NCI-H1436 treated with DMSO at 0.1 percent for 48 hours (cell line): ENCODE results near the gene LRRC1.

Experiments
- DNase-seq: peaks from one replicate; lab custom pipeline; 2025; lab: John Stamatoyannopoulos, UW

Gene LRRC1

DNA sequence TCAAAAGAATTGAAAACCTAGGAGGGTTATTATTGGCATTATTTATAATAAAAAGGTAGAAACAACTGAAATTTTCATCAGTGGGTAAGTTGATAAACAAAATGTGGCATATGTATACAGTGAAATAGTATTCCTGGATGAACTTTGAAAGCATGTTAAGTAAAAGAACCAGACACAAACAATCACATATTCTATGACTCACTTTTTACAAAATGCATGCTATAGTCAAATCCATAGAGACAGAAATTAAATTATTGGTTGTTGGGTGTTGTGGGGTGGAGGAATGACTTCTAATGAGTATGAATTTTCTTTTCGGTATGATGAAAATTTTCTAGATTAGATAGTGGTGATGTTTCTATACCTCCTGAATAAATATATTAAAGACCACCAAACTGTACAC is 94.6 kb downstream of the LRRC1 start:
- no peak for DNase-seq

DNA sequence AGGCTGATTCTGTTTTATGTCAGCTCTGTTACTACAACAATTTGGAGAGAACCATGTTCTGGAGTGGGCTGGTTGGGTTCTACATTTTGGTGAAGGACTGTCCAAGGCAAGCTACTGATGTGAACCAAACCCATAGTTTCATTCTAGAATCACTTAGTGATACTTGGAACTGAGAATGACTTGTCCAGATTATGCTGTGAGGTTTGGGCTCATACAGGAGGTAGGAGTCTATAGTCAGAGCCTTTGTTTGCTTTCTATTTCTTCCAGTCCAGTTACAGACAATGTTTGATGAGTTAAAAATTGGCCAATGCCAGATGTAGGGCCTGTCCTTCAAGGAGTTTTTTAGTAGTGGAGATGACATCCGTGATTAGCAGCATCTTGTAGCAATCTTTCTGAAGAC is 97.9 kb downstream of the LRRC1 start:
- DNase-seq, result no peak

DNA sequence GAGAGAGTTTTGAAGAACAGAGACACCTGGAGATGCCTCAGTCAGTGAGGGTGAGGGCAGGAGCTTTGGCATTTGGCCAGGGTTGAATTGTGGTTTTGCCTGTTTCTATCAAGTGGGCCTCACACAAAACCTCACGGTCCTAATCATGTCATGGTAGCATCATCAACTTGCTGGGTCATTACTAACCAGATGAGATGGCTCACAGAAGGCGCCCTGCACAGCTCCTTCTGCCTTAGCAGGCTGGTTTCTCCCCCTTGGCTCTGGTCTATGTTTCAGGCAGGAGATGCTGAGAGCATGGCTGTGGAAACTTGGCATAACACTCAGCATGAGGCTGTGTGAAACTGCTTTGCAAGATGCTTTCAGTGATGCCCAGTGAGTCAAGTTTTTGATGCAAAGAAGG is 99.3 kb downstream of the LRRC1 start:
- no peak for DNase-seq

DNA sequence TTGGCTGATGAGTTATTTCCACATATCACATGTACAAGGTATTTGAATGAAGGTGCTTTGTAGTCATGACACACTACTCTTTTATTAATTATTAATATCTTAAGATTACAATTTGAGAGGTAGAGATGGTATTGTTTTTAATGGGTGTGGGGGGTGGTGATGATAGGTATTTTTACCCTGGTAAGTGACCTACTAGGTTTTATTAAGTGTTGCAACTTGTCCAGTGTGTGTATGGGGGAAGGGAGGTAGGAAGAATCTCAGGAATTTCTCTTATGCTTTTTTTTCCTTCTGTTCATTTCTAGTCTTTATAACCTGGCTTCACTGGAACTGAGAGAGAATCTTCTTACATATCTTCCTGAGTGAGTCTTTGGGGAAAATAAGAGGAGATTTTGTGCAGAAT is 101.4 kb downstream of the LRRC1 start:
- DNase-seq, result no peak

DNA sequence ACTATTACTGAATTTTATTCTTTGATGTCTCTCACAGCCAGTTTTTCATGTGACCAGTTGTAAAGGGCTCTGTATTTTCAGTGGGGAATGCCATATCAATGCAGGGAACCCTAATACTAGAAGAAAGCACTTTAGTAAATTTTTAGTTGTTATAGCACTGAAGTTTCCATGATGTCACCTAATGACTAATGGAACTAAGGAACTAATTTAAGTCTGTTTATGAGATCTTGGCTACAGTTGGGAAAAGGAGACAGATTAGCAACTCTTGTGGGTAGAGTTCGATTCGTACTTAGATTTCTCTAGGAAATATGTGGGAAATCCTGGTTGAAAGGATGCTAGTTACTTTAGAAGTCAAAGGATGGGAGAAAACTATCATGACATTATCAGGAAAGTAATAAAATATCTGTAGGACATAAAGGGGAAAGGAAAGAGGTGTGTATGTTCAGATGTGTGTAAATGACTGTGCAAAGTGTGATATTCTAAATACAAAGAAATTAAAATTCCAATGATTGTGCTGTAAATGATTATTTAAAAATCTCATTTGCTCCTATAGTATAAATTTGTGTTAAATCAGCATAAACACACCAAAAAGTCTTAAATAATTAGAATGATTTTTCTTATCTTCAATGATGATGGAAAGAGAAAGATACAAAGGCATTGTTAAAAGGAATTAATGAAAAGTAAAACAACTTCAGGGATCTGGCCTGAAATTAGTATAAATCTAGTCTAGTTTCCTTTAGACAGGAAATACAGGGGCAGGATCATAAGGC is 103.4 kb downstream of the LRRC1 start:
- DNase-seq, result no peak

DNA sequence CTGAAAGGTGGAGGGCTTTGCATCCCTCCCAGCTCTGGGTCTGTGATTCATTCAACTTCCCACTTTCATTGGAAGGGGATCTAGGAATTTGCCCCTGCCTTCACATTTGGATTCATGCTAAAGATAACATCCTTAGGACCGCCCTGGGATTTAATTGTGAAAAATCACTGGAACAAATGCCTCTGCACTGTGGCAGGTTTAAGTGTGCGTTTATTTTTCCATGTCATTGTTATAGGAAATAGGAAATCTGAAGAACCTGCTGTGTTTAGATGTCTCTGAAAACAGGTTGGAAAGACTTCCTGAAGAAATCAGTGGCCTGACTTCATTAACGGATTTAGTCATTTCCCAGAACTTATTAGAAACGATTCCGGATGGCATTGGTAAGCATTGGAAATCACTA is 104.7 kb downstream of the LRRC1 start:
- DNase-seq, result no peak

DNA sequence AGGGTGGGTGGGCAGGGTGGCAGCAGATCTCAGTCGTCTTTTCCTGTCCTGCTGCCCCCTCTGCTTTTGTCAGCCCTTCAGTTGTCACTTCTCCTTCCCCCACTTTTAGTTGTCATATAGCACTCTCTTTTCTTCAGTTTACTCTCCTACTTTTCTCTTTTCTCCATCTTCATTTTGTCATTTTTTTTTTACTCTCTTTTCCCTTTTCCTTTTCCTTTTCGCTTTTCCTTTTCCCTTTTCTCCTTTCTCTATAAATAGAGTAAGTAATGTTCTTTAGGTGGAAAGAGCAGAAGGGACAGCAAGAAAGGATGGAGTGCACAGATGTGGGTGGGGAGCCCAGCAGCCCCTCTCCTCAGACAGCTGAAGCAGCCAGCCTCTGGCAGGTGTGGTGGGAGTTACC is 108.6 kb downstream of the LRRC1 start:
- DNase-seq, result no peak

DNA sequence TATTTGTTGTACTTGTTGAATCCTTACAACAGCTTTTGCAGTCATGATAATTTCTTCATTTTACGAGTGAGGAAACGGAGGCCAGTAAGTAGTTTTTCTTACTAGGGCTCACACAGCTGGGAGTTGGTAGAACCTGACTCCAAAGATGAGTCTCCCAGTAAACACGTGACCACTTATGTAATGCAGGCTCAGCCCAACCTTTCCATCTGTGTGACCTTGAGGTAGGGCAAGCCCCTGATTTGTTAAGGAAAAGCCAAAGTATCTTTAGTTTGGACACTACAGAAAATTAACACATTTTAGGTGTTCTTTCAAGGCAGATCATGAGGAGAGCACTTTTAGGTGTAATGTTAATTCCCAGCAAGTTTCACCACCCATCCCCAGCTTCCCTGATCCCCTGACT is 111.3 kb downstream of the LRRC1 start:
- DNase-seq, result no peak

DNA sequence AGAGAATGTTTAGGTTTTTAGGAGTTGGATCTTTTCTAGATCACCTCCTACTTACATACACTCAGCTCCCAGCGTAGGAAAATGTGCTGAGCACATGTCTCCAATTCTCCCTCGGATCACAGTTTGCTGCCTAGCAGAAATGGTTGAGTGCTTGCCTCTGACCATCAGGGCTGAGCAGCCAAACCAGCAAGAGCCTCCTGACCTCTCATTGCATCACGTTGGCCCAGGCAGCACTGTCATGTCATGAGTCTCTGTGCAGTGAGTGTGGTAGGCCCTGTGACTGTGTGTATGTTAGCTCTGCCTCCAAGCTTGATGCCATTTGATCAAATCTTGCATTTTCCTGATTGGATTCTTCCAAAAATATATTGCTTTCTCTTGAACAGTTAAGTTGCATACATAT is 112.0 kb downstream of the LRRC1 start:
- no peak for DNase-seq

DNA sequence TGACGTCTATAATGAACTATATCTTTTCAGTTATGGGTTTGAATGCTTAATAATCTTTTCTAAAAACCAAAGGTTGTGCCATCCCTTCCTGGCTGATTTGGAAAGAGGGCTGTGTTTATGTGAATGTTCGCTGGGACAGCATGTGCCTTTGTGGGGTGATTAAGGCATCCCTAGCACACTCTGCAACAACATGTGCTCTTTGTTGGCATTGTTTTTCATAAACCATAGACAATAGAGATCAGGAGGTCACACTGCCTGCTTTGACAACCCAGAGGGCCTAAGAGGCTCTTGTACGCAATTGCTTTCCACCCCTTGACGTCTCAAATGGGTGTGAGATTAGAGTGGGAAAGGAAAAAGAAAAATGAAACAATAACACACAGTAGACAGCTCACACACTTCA is 116.0 kb downstream of the LRRC1 start:
- DNase-seq, result no peak

DNA sequence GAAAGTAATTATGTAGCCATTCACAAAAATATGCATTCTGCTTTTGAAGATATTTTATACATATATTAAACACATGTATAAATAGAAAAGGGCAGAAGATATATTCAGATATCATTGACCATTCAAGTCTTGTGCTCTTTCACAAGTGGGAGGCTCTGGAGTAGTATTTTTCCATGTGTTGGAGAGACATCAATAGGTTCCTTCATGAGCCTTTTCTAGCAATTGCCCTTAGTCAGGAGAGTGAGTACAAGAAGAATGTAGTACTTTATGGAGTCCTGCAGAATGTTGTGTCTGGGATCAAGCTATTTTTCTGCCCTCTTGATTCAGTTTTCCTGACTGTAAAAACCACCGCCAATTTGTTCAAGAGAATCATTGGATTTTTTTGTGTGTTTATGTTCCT is 117.9 kb downstream of the LRRC1 start:
- no peak for DNase-seq

DNA sequence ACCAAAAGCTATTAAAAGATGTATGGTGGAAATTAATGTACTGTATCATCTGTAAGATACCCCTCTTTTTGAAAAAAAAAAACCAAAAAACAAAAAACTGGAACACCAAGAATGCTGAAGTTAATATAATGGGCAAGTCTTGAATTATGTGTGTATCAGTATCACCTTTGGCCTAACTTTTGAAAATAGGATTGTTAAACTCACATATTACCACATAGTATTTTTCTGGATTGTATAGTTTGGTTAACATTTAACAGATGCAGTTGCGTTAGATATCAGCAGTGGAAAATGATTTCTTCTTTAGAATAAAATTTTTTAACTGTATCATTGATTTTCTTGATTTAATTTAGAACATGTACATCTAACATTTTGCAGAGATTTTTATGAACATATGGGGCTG is 118.5 kb downstream of the LRRC1 start:
- DNase-seq, result no peak

DNA sequence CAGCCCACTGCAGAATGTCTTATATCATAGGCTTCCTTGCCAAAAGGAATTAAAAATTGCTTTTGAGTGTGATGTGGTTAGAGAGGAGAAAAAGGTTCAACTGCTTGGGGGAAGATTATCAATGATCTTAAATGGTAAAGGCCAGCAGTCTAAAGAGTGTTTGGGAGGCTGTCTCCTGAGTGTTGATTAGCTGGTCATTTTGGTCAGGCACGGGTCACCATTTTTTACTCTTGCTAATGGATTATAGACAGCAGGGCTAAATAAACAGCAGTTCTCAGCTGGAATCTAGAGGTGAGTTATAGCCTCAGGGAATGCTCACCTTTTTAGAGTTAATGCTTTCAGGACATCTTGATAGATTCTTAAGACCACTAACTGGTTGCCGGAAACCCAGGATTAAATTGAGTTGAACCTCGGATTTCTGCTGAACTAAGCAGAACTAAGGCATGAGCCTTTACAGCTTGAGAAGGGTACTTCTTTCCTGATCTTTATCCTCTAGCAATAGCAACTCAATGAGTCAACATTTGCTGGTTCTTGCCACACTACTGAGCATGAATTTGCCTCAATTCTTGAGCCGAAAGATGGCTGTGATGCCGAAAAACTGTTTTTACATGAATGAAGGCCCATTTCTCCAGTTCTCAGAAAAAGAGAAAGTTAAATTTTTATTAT is 120.4 kb downstream of the LRRC1 start:
- no peak for DNase-seq

DNA sequence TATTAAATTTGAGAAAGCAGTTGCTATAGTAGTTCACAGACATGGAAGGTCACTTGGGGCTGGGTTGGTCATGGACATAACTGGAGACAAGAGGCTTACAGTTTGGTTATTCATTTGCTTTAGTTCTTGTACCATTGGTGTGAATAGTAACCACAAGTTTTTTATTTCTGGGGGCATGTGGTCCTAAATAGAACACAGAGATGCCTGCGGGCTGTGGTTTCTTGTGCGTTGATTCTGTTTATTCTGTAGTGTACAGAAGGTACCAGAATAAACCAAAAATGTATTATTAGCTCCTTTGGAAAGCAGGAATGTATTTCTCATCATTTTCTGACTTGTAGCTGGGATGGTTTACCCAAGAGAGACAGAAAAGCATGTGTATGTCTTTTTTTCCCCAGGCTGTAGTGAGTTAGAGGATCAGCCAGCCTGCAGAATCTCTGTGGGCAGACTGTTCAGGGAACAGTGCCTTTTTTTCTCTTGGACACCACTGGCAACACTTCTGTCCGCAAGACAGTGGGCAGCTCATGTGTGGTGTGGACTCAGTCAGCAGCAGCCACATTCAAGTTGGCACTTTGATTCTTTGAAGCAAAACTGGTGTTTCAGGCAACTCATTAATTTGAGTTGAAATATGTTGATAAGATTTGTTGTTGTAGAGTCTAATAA is 122.1 kb downstream of the LRRC1 start:
- no peak for DNase-seq

DNA sequence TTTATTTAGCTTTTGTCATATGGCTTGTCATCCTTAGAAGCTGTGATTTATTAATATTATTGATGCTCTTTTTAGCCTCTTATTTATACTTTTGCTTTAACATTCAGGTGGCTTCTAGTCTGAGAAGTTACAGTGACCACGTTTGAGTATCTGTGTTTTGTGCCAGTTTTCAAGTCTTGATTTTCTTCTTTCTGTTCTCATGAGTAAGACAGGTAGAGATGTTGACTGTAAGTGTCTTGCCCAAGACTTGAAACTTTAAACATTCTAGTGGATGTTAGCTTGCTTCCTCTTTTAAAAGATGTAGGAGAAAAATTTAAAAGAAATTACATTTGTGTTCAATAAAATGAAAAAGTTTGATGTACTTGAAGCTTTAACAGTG is 122.6 kb downstream of the LRRC1 start:
- no peak for DNase-seq

DNA sequence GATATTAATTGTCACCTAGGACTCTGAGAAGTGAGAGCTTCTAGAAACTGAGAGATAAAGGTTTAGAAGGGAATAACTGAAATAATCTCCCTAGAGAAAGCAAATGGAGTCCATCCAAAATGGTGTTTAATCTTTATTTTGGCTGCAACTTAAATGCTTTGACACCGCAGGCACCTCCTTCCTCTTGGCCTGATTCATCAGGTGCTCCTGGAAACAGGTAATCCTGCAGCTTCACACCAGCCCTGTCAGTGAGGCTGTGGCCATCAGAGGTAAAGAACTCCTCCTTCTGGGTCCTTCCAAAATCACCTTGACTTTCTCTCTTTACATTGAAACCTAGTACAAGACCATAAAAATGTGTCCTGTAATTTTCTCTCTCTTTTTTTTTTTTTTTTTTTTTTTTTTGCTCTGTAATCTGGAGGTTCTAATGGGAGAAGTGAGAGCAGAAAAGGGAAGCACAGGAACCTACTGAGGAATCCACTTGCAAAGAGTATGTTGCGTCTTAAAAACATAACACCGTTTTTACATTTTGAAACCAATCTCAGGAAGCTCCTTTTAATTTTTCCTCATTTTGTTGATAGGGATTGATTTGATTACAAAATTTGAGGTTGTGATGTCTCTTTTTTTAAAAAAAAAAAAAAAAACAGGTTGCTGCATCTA is 124.2 kb downstream of the LRRC1 start:
- DNase-seq, result no peak

DNA sequence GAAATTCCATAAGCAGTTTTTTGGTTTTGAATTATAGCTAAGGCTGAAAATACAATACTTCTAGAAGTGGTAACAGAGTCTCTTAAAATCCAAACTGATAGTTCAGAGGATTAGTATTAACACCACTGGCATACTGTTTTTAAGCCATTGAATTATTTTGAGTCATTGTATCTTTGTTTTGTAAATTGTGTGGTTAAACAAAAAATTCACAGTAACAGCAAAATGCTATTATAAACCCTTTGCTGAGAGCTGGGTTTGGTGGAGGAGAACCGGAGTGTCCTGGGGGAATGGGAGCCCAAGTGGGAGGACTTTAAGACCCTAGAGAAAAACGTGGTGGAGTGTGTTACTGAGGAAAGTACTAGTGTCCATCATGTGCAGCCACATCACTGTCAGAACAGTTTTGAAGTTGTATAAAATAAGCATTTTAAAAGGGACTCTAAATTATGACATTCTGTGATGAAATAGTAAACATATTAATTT is 125.1 kb downstream of the LRRC1 start:
- no peak for DNase-seq

DNA sequence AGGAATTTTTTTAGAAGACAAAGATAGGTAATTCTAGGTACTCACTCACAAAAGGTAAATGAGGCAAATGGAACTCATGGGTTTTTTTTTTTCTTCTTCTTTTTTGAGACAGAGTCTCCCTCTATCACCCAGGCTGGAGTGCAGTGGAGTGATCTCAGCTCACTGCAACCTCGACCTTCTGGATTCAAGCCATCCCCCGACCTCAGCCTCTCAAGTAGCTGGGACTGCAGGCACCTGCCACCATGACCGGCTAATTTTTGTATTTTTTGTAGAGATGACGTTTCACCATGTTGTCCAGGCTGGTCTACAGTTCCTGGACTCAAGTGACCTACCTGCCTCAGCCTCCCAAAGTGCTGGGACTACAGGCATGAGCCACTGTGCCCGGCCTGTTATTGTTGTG is 126.1 kb downstream of the LRRC1 start:
- no peak for DNase-seq

DNA sequence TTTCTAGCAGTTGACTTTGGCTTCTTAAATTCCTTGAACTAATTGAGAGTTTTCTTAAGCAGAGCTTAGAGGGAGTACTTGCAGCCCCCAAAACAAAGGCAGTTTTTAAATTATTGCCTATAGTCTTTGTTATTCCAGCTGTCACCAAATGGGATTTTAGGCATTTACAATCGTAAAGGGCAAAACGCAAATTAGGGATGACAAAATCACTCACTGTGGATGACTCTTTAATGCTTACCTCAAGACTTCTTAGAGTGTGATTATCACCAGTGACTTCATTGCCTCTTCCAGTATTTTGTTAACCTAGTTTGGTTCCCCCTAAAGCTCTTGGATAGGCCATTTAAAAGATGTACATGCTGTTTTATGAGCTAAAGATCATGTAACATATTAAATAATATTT is 126.8 kb downstream of the LRRC1 start:
- no peak for DNase-seq

DNA sequence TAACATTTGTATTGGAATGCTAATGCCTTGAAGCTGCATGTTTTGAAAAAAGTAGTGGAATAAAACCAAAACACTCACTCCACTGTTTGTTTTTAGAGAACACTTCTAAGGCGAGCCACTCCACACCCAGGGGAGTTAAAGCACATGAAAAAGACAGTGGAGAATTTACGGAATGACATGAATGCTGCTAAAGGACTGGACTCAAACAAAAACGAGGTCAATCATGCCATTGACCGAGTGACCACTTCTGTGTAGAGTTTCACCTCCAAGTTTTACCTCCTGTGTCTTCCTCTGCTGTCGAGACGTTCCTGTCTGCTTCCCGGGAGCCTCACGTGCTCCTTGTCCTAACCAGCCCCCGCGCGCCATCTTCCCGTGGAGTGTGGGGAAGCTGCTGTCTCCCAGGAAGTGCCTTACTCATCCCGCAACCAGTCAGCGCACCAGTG is 127.8 kb downstream of the LRRC1 start:
- no peak for DNase-seq

DNA sequence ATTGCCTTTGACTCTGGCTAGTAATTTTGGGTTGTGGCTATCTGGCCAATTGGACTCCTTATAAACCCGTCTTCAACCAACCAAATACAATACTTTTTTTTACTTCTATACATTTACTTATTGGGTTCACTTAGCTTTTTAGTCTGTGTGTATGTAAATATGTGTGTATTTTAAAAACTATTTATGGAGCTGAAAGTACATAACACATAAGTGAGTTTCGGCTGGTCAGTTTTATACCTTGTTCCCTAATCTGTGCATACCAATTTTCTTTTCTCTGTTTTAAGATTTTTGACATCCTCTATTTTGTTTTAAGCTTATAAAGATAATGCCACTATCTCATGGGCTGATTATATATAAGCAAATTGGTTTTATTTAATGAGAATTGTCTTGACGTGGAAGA is 129.5 kb downstream of the LRRC1 start:
- no peak for DNase-seq

DNA sequence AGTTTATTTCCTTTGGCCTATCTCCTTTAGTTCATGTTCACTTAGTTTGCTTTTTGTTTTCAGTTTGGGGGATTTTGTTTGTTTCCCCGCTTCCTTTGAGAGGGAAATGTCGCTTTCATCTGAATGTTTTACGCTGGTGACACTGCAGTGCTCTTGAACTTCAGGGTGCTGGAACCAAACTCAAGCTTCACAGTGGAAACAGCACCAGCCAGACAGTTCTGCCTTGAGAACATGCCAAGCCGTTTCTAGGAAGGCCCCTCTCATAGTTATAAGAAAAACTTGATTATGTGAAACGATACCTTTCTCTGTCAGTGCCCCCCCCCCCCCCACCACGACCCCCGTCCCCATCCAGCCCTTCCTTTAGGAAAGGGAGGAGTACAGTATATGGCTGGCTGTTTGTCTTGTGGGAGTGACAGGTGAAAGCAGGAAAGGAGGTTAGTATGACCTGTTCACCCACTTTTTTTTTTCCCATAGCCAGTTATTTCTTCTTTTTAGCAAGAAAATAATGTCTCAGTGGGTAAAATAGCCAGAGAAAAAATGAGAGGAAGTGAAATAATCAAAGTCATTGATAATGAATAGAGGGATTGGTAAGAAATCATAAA is 130.1 kb downstream of the LRRC1 start:
- no peak for DNase-seq
